Stimulated activated CD8-positive, alpha-beta memory T cell treated with anti-CD3 and anti-CD28 coated beads, Interleukin-4, amount 100 ng/mL, for 48 hours (primary cell): ENCODE results near the gene A2M.

Experiments
- DNase-seq: peaks from one replicate; pipeline ENCODE4 v3.0.0-alpha.2; 2020

The A2M gene

DNA sequence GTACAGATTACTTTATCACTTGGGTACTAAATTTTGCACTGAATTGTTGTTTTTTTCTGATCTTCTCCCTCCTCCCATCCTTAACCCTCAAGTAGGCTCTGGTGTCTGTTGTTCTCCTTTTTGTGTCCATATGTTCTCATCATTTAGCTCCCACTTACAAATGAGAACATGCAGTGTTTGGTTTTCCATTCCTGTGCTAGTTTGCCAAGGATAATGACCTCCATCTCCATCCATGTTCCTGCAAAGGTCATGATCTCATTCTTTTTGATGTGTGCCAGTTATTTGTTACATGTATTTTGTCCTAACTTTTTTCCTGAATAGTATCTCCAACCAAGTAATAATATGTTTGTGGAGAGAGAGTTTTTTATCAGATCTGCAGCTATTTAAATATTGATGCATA is 44.2 kb downstream of the A2M start:
- DNase-seq, result no peak

DNA sequence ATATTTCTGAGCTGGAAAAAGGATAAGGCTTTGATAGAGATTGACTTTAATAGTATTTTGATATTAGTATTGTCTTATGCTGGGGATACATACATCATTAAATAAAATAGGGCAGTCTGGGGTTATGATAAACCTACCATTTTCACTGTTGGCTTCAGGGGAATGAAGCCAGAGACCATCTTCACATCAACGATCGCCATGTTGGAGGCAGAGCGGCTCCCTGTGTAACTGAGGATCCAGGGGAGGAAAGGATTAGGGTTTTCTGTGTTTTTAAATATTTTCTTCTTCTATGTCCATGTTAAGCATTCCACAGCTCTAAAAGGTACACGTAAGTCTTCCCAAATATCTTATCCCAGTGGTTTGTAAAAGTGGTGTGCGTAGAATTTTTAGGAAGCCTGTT is 45.4 kb downstream of the A2M start:
- no peak for DNase-seq

DNA sequence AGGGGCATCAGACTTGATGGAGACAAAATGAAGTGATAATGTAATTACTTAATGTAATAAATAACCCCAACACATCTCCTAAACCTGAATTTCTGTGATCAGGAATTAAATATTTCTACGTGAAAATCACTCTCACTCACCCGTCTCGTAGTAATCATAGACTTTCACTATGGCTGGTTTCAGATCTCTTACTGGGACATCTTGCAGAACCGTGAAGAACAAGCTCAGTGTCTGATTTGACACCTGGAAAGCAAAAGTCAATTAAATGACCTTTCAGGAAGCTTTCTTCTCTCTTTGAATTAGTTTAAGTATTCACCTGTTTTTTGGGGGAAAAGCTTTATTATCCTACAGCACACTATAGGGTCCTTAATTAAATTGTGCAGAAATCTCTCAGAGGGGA is 47.1 kb downstream of the A2M start:
- no peak for DNase-seq

DNA sequence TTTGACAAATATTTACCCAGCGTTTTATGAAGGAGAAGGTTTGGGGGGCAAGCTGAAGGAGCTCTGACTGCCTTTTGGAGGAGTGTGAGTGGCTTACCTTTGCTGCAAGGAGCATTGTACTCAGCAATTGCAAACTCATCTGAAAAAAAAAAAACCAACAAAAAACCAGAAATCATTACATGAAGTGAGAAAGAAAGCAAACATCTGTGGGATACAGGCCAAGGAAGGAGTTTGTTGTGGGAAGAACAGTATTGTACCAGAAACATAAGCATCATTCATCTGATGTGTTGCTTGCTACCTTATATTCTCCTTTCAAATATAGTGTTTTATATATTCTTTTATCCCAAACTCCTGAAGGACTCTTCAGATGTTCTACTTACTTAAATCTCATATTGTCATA is 47.6 kb downstream of the A2M start:
- no peak for DNase-seq

DNA sequence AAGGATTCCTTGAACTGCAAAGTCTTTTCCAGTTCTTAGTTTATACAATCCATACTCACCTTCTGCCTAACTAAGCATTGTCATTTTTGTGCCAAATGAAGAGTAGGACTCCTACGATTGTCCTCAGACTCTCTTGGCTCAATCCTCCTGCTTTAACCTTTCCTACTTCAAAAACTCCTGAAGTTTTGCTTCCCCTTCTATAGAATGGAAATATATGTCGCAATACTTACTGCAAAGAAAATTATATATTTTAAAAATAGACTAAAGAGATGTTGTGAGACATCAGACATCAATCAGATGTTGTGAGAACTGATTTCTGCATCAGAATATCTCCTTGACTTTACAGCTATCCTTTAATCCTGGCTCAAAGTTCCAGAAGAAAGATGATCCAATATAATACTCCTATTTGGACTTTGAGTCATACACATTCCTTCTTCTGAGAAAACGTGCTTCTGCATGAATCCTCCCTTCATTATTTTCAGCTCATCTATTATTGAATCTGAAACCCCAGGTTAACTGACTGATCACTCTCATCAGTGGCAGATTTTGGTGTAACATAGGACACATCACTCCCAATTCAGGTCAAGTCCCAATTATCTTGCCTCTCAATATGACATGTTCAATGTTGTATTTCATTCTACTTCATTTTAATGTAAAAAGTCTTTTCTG is 48.8 kb downstream of the A2M start:
- DNase-seq, result no peak

DNA sequence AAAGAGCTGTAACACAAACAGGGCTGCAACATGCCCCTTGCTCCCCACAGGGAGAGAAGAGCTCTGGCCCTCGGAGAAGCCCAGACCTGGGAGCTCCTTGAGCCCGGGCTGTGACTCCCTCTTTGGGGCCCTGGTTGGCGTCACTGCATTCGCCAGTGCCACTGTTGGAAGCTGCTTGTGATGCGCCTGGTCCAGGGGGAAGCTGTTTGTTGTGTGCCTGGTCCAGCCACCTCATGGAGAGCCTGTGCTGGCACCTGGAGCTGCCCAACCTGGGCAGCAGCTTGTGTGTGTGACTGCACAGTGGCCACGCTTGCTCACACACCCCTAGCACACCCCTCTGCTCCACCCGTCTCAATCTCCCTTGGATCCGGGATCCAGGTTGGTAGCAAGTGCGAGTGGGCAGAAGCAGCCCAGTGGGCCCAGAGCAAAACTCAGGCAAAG is 49.5 kb downstream of the A2M start:
- no peak for DNase-seq

DNA sequence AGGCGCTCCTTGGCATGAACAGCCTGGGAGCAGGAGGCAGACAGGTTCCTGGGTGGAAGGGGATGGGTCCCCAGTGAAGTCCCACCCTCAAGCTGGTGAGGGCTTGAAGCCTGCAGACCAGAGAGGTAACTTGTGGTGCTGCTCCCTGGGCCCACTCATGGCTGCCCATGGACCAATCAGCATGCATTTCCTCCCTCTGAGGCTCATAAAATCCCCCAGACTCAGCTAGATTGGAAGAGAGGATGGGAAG is 50.2 kb downstream of the A2M start:
- no peak for DNase-seq

DNA sequence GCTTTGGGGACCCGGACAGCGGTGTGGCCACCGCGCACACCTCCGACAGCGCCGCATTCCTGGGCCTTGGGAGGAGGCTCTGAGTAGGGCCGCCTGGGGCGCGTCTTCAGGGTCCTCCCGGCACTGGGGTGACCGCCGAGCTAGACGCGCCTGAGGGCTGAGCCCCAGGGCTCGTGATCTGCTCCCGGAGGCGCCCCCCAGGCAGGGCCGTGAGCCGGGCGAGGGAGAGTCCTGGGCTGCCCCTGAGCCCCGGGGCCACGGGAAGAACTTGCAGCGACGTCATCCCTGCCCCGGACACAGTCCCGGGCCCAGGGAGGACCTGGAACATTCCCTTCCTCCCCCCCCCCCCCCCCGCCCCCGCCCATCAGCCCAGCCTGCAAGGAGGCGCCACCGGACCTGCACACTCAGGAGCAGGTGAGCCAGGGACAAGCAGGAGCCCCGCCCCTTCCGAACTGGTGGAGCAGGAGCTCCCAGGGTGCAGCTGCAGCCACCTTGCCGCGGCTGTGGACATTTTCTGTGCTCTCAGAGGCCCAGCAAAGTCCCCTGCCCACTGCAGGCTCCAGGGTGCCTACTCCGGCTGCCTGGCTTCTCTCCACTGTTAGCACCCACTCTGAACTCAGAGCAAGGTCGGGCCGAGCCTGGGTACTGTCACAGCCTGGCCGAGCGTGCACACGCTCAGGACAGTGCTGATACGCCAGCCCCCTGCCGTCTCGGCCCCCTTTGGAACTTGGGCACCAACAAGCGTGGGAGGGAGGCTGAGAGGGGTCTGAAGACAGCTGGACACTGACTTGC is 50.7 kb downstream of the A2M start:
- DNase-seq, result no peak

DNA sequence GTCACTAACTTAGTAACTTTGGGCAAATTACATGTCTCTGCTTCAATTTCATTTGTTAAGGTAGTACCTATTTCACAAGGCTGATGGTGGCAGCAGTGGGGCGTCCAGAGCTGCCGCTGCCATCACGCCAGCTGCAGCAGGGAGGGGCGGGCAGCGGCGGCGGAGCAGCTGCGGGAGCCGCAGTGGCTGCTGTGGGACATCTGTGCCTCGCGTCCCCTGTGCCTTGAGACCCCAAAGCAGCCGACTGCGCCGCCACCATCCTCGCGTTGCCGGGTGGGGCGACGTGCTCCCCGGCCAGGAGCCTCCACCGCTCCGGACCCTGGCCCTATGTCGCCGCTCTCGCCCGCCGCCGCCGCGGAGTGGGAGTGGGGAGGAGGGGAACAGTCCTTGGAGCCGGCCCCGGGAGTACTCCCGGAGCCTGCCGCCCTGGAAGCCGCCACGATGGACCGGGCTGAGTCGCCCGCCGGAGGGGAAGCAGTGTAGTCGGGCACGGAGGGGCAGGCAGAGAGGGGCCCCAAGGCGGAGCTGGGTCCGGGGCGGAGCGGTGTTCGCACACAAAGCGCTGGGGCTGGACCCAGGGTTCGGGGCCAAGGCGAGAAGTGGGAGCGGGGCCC is 51.4 kb downstream of the A2M start:
- peak; percentile 64 for DNase-seq

DNA sequence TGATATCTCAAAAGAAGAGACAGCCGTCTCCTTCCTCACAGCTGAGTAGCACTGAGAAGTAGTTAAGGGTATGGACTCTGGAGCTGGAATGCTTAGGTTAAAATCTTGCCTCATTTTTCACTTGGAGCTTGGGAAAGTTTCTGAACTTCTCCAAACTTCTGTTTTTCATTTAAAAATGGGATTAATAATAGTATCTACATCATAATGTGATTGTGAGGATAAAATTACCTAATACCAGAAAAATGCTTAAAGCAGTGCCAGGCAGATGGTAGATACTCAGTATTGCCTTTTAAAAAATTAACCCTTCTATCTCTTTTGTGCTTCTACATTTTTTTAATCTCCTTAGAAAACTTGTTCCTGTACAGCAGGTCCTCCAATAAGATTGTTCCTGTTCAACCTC is 63.1 kb downstream of the A2M start:
- DNase-seq, result no peak

DNA sequence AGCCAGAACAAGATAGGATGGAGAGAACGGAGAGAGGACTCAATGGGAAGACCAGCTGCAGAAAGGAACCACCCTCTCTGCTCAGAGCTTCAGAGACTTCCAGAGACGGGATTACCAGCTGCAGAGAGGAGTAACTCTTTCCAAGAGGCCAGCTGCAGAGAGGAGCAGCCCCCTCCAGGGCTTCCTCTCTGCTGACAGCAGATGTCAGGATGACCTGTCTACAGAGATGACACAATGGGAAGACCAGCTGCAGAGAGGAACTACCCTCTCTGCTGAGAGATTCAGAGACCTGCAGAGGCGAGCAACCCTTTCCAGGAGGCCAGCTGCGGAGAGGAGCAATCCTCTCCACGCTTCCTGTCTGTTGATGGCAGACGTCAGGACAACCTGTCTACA is 64.6 kb downstream of the A2M start:
- DNase-seq, result no peak

DNA sequence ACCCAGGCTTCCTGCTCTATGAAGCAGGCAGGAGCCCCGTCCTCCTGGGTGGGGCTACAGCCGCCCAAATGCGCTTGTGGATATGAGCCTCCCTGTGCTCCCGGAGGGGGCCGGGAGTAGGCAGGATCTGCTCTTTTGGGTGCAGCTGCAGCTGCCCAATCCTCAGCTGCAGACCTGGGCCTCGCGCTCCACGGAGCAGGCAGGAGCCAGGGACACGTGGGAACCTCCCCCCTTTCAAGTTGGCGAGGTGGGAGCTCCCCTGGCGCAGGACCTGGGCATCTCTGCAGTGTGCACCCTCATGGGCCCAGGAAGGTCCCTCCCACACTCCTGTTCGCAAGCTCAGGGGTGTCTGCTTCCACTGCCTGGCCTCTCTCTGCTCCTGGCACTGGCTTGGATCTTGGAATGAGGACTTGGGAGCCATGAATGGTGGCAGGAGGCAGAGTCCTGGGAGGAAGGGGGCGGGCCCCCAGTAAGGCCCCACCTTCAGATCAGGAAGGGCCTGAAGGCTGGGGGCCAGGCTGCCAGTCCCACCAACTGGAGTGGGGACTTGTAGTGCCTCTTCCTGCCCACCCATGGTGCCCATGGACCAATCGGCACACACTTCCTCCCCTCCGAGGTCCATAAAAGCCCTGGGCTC is 65.1 kb downstream of the A2M start:
- no peak for DNase-seq

DNA sequence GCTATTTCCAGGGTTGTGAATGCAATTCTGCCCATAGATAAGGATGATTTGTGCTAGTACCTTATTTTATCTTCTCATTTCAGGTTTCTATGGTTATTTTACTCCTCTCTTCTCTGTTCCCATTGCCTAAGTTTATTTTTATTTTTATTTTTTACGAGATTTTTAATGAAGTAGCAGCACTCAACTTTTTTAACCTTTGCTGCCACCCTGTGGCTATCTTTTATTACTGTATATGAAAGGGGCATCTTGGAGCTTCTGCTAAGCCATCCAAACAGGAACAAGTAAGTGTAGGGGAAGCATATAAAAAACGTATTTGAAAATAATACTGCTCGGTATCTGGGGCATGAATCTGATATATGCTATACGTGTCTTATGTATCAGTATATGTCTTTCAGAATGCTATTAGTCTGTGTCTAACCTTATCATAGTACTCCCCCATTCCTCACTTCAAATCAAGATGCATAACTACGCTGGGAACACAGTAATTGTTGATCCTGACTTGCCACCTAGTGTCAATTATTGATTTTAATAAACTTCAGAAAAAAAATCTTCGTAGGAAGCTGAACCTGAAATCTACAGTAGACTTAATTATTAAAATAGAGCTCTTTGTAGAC is 66.1 kb downstream of the A2M start:
- DNase-seq, result no peak

DNA sequence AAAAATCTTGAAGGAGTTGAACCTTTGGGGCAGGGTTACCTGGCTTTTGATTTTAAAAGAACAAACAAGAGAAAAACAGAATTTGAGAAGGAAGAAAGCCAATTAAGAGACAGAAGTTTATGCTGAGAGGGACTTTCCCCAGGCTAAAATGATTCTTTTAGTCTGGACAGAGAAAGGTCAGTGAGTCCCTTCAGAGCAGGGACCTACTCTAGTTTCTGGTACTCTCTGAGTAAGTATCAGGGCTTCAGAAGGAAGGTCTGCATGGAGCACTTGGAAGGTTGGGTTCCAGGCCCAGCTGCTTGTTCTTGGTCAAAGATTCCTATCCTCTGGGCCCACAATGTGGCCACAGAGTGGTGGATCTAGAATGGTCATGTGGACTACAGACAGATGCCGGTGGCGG is 66.8 kb downstream of the A2M start:
- DNase-seq, result no peak

DNA sequence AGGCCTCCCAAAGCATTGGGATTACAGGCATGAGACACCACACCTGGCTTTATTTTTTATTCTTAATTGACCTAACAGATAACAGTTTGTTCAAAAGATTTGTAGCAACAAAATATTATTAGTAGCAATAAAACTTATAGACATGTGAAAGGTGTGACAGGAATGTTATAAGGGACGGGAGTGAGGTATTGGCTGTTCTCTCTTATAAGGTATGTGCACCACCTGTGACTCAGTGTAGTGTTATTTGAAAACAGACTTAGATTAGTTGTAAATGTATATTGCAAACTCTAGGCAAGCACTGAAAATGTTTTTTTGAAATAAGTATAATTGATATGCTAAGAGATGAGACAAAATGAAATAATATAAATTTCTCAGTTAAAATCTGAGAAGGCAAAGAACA is 68.6 kb downstream of the A2M start:
- no peak for DNase-seq

DNA sequence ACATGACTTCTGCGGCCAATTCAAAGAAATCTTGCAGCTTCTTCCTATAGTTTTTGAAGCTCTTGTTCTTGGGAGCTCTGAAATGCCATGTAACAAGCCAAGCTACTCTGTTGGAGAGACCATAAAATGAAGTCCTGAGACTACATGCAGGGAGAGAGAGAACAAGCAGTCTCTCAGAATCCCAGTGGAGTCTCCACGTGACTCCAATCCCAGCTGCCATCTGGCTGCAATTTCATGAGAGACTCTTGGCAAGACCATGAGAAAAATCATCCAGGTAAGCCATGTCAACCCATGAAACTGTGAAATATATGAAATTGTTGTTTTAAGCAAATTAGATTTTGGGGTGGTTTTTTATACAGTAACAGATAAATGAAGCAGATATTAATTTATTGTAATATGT is 72.0 kb downstream of the A2M start:
- no peak for DNase-seq

DNA sequence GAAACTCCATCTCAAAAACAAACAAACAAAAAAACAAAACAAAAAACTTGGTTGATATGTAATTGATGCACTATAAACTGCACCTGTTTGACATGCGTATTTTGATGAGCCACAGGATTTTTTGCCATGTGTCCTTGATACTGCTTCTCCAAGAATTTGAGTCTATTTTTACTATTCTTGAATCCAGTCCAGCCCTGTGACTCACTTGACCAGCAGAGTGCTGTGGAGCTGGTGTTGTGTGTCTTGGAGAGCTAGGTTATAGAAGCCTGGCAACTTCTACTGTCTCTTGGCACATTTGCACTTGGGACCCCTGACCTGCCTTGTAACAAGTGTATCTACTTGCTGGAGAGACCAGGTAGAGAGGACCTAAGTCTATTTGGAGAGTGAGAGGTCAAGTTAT is 74.4 kb downstream of the A2M start:
- DNase-seq, result no peak

DNA sequence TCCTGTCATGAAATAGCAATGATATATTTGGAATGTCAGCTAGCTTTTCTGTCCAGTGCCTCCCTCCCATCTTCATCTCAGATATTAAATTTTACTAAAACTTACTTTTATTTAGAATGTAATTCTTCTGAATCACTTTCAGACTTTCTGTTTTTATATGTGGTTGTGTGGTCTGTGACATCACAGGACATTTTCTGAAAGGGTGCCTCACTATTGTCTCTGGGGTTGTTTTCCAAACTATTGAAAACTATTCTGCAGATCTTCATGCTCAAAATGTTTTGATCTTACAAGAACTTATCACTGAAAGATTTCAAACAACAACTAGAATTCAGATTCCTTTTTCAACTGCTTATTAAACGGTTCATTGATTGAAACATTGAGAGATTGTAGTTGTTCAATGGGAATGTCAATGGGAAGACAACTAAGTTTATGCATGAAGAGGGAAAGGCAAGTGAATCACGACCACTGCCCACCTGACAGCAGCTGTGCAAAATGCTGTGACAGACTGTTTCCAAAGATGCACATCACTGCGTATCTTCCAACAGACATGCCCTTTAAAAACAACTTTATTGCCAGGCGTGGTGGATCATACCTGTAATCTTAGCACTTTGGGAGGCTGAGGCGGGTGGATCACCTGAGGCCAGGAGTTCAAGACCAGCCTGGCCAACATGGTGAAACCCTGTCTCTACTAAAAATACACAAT is 75.1 kb downstream of the A2M start:
- DNase-seq, result no peak

DNA sequence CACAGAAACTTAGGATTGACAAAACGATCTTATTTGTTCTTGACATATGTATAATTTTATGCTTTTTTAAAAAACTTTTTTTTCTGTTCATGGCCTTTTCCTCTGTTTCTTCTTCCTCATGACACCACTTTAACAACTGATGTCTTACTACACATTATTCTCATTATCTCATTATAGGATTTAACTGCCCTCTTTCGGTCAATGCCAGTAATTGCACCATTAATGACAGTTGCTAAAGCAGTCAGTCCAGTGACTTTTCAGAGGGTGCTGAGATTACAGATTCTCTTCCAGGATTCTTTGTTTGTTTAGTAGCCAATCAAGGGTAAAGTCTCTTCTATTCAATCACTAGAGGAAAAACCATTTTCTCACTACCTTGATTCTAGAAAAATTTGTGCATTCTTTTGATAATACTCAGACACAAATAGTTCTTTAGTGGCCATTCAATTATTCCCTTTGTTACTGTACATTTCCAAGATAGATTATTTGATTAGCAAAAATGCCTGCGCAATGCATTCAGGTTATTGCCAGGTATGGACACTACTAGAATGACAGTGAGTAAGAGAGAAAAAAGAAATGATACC is 76.2 kb downstream of the A2M start:
- no peak for DNase-seq

DNA sequence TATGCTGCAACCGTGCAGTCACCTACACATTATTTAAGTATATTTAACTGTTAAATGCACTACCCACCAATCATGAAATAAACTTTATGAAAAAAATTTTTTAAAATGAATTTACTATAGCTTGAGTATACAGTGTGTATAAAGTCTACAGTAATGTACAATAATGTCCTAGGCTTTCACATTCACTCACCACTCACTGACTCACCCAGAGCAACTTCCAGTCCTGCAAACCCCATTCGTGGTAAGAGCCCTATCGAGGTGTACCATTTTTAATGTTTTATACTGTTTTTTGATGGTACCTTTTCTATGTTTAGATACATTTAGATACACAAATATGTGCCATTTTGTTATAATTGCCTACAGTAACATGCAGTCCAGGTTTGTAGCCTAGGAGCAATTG is 78.3 kb downstream of the A2M start:
- DNase-seq, result no peak

DNA sequence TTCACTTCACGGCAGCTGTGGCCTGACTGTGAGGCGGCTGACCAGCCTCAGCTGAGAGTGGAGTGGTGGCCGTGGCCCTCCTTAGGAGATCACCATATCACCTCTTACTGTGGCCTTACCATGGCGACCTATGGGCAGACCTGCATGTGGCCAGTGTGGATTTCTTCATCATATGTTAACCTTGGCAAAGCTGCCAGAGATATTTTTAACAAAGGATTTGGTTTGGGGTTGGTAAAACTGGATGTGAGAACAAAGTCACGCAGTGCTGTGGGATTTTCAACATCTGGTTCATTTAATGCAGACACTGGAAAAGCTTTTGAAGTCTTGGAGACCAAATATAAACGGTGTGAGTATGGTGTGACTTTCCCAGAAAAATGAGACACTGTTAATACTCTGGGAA is 79.5 kb downstream of the A2M start:
- DNase-seq, result no peak

DNA sequence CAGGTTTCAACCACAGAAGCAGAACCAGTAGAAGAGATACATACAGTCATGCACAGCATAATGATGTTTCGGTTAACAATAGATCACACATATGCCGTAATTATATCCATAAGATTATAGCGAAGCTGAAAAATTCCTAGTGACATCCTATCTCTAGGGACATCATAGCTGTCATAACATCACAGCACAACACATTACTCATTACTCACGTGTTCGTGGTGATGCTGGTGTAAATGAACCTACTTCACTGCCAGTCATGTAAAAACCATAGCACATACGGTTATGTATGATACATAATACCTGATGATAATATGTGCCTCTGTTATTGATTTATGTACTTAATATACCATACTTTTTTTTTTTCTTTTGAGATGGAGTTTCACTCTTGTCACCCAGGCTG is 81.6 kb downstream of the A2M start:
- no peak for DNase-seq
